Ovary (tissue), 9 donors: ENCODE results near the gene UNC119B. TPM values are rescaled to one million over a fixed set of nuclear protein-coding genes. Genes with fewer than 3 reads are reported as not detected.

ENCODE experiments used
- DNase-seq, 5 donors: peaks; one replicate each; pipeline ENCODE4 v3.0.0-alpha.2; 2019 to 2020
- H3K27ac ChIP-seq, 2 donors: fragments of 200-600 bp; one replicate each; pipeline versions ENCODE4 v1.5.1 to v1.8.0; 2019 to 2022
- H3K27me3 ChIP-seq: fragments of 200-600 bp; one replicate; pipeline ENCODE4 v1.8.0; 2022
- H3K36me3 ChIP-seq: fragments of 200-600 bp; sonication (generic); one replicate; pipeline ENCODE4 v1.5.1; 2019
- H3K4me1 ChIP-seq: one replicate; pipeline ENCODE4 v1.8.1; 2013; ENCODE audit warnings: mild to moderate bottlenecking, moderate library complexity; ENCODE audit not compliant: insufficient read depth
- H3K4me3 ChIP-seq: fragments of 200-600 bp; sonication (generic); one replicate; pipeline ENCODE4 v1.5.1; 2017
- H3K9me3 ChIP-seq, 2 donors: fragments of 200-600 bp in 1 of 2; sonication (generic) in 1 of 2; one replicate each; pipeline versions ENCODE4 v1.5.1 to v1.8.1; 2013 to 2019; ENCODE audit warnings: mild to moderate bottlenecking in 1 of 2, moderate library complexity in 1 of 2
- EP300 ChIP-seq: sonication (generic); formaldehyde crosslinking; IDR thresholded peaks from one replicate; pipeline ENCODE4 v1.6.1; 2017; ENCODE audit warnings: antibody characterized with exemption
- POLR2A ChIP-seq: fragments of 450-650 bp; IDR thresholded peaks from one replicate; pipeline ENCODE4 v1.6.1; 2017; ENCODE audit warnings: antibody characterized with exemption, mild to moderate bottlenecking, moderate library complexity
- WGBS, 3 donors: extraction: QIAGEN DNeasy Blood & Tissue Kit in 1 of 3; methylation state at CpG; one replicate each; pipeline versions ENCODE4 v1.1.5 to v1.1.7; 2013 to 2017; 5-methylcytosine and 5-hydroxymethylcytosine counted together
- intact Hi-C, 4 donors: fragments of 100-400 bp; cut with DNase I; formaldehyde crosslinking; loops; one replicate each; pipeline versions ENCODE4 v1.11.0 to v1.15.1; 2022 to 2023
- polyA plus RNA-seq, 2 donors: library from polyadenylated mRNA; stranded (reverse); fragments of 200-250 nt in 1 of 2; fragments of 350-450 nt in 1 of 2; fragmentation: Illumina TruSeq in 1 of 2; extraction: RNeasy Lipid Tissue Mini Kit (QIAGEN cat#74804) in 1 of 2; gene quantifications; one replicate each; pipeline ENCODE4 v1.2.3, GENCODE V29; 2013 to 2014
- total RNA-seq, 7 donors: library from RNA; depleted of rRNA in 2 of 7; stranded (reverse); fragments of >200 nt in 2 of 7; fragmentation: NEBNext Ultra II Directional in 3 of 7; extraction: Animal tissue kit (Norgen Biotek cat#: 25700) in 3 of 7; gene quantifications; one replicate each; pipeline versions ENCODE4 v1.1.0 to v1.2.4, GENCODE V29; 2016 to 2023
- TF ChIP-seq, protein P1 (sequence below), 3 donors: fragments of 450-650 bp in 2 of 3; fragments of 200-600 bp in 1 of 3; IDR thresholded peaks; one replicate each; pipeline versions ENCODE4 v1.5.1 to v1.8.0; 2016 to 2022; ENCODE audit warnings: antibody characterized with exemption in 3 of 3, mild to moderate bottlenecking in 1 of 3
- donor health status: DM: no; HTN: no; CAD: no; lungs with moderate emphysema.
- donor health status: DM: no; HTN: no; CAD: no.
- donor health status: Bipolar disorder and iron deficiency.
- donor health status: DM: yes; HTN: yes; CAD: no.
- donor health status: DM: no; HTN: no; CAD: no.
- donor health status: DM: yes; HTN: yes; CAD: no.

The UNC119B gene
- total and polyA plus RNA-seq, 9 donors = 18.4 to 54.4 (median 44.4) TPM

- 79 to 87% (median 82%) methylated on average over 27 of the region's 27 CpGs for WGBS, 3 donors
- intact Hi-C loops = no loop called here
- Histone ChIP-seq H3K27ac (no peak overlapping the region), H3K4me3 (no peak overlapping the region), H3K4me1 (peaks cover 2% of the 10 kb centered on the region), H3K27me3 (no peaks in the 10 kb centered on the region), H3K9me3 (no peaks in the 10 kb centered on the region), H3K36me3 (no peaks in the 10 kb centered on the region)
- no peak for DNase-seq
- TF ChIP-seq EP300 (no peak), POLR2A (no peak)
- TF ChIP-seq, protein P1, sequence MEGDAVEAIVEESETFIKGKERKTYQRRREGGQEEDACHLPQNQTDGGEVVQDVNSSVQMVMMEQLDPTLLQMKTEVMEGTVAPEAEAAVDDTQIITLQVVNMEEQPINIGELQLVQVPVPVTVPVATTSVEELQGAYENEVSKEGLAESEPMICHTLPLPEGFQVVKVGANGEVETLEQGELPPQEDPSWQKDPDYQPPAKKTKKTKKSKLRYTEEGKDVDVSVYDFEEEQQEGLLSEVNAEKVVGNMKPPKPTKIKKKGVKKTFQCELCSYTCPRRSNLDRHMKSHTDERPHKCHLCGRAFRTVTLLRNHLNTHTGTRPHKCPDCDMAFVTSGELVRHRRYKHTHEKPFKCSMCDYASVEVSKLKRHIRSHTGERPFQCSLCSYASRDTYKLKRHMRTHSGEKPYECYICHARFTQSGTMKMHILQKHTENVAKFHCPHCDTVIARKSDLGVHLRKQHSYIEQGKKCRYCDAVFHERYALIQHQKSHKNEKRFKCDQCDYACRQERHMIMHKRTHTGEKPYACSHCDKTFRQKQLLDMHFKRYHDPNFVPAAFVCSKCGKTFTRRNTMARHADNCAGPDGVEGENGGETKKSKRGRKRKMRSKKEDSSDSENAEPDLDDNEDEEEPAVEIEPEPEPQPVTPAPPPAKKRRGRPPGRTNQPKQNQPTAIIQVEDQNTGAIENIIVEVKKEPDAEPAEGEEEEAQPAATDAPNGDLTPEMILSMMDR (IDR thresholded peaks at IDR 0.05) = no peak
Observed at GRCh38 chr12:120759591-120760348, 49.5 kb downstream of the UNC119B start.

- H3K4me1 ChIP-seq = peaks cover 2% of the 10 kb centered on the region
- intact Hi-C loops = no loop called here
- 91 to 92% (median 91%) methylated on average over 21 of the region's 21 CpGs for WGBS, 3 donors
- peak overlapping the region in 1 of 2 donors; percentile 60 for H3K27ac ChIP-seq
- H3K9me3 ChIP-seq = no peaks in the 10 kb centered on the region
- TF ChIP-seq EP300 (no peak), POLR2A (no peak)
- TF ChIP-seq, protein P1 (IDR thresholded peaks at IDR 0.05) = no peak
- no peak overlapping the region for H3K4me3 ChIP-seq
- no peak for DNase-seq
- H3K36me3 ChIP-seq = no peaks in the 10 kb centered on the region
- no peaks in the 10 kb centered on the region for H3K27me3 ChIP-seq
Observed at GRCh38 chr12:120760349-120761254, 50.3 kb downstream of the UNC119B start.

GRCh38 chr12:120761519-120761934 is 51.3 kb downstream of the UNC119B start:
- Histone ChIP-seq H3K4me3 (no peak overlapping the region), H3K27ac (peak overlapping the region in 1 of 2 donors; percentile 60), H3K9me3 (no peaks in the 10 kb centered on the region), H3K36me3 (no peaks in the 10 kb centered on the region), H3K27me3 (no peaks in the 10 kb centered on the region), H3K4me1 (peaks cover 2% of the 10 kb centered on the region)
- 11 to 27% (median 26%) methylated on average over 9 of the region's 9 CpGs for WGBS, 3 donors
- TF ChIP-seq, protein P1 (IDR thresholded peaks at IDR 0.05) = no peak
- TF ChIP-seq EP300 = no peak
- no peak for TF ChIP-seq POLR2A
- DNase-seq = no peak
- intact Hi-C loops = no loop called here

GRCh38 chr12:120762086-120762485 is 51.8 kb downstream of the UNC119B start:
- intact Hi-C loops = no loop called here
- 13 to 20% (median 14%) methylated on average over 6 of the region's 6 CpGs for WGBS, 3 donors
- Histone ChIP-seq H3K4me1 (peaks cover 2% of the 10 kb centered on the region), H3K36me3 (no peaks in the 10 kb centered on the region), H3K27me3 (no peaks in the 10 kb centered on the region), H3K9me3 (no peaks in the 10 kb centered on the region), H3K4me3 (no peak overlapping the region), H3K27ac (peak overlapping the region in 1 of 2 donors; percentile 60)
- no peak for DNase-seq
- TF ChIP-seq, protein P1 (IDR thresholded peaks at IDR 0.05) = no peak
- TF ChIP-seq EP300 (no peak), POLR2A (no peak)
